Measurements from ENCODE around the gene ANKLE1. TPM values are rescaled to one million over a fixed set of nuclear protein-coding genes. Genes with fewer than 3 reads are reported as not detected.
A peak's percentile ranks its signal among the peaks of the same experiment; 100 is the strongest.

The ANKLE1 gene
- polyA plus RNA-seq, 3 donors: 0.91 to 2.3 (median 1.9) TPM

DNA sequence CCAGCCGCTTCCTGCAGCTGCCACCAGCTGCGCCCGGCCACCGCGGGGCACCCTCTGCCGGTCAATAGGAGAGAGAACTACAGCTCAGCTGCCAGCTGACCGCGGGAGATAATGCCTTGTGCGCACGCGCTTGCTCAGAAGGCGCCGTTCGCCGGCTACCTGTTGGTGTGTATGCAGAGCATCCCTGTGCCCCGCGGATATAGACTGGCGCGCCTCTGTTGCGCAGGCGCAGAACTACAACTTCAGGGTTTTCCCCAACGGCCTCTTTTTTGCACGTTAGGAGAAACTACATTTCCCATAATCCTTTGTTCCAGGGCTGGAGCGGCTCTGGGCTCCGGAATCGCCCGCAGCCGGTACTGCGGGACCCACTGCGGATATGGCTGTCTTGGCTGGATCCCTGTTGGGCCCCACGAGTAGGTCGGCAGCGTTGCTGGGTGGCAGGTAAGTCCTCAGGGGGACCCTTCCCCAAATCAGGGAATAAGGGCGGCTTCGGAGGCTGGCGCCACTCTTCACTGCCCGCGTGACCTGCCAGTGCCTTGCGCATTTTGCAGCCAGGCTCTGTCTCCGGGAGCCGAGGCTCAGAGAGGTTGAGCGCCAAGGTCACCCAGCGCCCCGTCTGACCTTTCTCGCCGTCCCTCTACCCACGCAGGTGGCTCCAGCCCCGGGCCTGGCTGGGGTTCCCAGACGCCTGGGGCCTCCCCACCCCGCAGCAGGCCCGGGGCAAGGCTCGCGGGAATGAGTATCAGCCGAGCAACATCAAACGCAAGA is 24.0 kb downstream of the ANKLE1 start, which contains the start of gene MRPL34:
MRPL34 (plus strand) TSS at position 356 of the 768 bp plus-strand sequence; CDS start at position 377, 21 bp downstream.
- DNase-seq: peak; percentile 98

DNA sequence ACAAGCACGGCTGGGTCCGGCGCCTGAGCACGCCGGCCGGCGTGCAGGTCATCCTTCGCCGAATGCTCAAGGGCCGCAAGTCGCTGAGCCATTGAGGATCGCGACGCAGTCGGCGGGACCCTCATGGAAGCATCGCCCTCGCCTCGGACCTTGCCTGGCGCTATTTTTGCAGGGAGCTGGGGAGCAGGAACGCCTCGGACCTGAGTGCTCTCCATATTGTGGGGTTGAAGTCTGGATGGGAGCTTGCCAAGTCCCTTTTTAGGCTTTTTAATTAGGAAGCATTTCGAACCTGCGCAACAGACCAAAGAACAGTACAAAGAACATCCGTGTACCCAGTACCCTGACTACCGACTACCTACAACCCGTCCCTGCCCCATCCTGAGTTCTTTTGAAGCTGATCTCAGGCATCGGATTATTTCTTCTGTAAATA is 24.6 kb downstream of the ANKLE1 start:
- DNase-seq: no peak

DNA sequence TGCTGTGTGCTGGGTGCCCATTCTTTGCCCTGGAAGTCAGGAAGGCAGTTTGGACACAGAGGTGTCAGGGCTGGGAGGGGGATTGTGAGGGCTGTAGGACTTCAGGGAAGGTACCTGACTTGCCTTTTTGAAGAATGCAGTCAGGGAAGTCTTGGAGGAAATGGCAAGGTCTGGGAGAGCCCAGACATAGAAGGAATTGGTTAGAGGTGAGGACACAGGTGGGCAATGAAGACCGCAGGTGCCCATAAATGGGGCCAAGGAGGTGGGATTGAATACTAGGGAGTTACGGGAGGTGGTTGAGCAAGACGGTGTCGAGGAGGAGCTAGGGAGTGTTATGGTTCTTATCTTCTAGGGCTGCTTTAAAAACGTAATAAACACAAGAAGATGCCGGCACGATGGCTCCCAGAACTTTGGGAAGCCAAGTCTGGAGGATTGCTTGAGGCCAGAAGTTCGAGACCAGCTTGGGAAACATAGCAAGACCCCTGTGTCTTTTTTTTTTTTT is 26.2 kb downstream of the ANKLE1 start:
- DNase-seq: no peak

DNA sequence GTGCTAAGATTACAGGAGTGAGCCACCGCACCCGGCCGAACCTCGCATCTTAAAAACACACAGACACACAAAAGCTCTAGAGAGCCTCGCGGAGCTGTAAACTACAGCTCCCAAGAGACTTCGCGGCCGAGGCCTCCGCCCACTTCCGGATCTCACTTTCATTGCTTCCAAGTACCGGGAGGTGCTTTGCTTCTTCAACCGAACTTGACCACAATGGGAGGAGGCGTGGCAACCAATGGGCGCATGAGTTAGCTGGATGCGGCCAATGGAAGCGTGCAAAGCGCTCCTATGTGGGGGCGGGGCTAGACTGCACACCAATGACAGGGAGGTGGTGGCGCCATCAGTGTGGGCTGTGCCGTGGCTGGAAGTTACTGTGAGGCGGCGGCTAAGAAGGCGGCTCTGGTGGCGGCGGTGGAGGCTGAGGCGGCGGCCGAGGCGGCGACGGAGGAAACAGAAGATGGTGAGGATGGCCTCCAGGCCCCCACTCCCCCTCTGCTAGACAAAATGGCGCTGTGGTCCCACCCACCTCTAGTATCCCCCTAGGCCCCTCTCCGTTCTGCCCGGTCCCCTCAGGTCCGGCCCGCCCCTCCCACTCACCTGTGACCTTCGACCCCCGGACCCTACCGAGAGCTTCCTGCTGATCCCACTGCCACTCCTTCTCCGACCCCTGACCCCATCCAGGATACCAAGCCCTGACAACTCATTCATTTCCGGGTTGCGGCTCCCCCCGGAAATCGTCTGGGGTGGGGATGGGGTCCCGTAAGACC is 27.7 kb downstream of the ANKLE1 start, which contains the start of gene DDA1:
DDA1 (plus strand) TSS at position 366 of the 767 bp plus-strand sequence; CDS start at position 458, 92 bp downstream.
- peak; percentile 100 for DNase-seq

DNA sequence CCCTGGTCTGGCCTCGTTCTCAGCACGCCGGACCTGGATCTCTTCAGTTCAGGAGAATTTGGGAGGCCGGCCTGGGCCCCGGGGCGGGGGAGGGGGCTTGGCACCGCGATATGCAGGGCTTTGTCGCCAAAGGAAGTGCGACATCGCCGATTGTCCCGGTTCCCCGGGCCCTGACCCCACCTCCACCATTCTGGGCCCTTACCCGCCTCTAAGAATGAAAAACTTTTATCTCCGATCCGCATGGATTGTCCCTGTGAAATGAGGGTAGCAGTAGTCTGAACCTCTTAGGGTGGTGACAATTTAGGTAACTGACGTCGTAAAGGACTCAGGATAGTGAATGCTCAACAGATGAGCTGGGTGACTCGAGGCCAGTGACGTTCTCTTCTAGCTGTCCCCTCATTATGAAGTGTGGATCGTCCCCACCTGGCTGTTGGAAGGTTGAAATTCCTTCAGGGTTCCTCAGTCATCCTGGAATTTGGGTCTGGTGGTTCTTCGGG is 28.3 kb downstream of the ANKLE1 start:
- DNase-seq: no peak

DNA sequence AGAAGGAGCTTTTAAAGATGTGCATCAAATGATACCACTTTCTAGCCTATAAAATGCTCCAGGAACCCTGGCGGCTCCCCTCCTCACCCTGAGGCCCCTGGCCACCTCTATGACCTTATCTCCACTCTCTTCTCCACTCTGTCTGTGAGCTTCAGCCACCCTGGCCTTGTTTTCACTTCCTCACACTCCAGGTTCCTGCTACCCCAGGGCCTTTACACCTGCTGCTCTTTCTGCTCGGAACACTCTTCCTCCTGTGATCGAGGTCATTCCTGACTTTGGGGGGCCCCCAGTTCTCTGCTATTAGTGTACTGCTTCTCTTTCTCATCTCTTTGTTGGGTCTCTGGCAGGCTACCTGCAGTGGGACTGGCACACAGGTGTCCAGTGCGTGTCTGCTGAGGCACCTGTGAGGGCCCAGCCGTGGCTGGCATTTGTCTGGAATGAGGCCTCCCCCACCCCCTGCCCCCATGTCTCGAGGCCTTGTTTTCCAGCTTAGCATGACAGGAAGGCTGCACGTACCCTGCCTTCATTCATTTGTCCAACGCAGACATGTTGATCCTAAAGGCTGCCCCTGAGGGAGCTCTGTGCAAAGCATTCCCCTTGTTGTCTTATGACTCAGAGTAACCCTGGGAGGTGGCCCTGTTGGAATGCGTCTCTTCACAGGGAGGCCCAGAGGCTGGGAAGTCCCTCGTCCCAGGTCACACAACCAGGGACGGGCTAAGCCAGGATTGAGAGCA is 29.9 kb downstream of the ANKLE1 start:
- no peak for DNase-seq

DNA sequence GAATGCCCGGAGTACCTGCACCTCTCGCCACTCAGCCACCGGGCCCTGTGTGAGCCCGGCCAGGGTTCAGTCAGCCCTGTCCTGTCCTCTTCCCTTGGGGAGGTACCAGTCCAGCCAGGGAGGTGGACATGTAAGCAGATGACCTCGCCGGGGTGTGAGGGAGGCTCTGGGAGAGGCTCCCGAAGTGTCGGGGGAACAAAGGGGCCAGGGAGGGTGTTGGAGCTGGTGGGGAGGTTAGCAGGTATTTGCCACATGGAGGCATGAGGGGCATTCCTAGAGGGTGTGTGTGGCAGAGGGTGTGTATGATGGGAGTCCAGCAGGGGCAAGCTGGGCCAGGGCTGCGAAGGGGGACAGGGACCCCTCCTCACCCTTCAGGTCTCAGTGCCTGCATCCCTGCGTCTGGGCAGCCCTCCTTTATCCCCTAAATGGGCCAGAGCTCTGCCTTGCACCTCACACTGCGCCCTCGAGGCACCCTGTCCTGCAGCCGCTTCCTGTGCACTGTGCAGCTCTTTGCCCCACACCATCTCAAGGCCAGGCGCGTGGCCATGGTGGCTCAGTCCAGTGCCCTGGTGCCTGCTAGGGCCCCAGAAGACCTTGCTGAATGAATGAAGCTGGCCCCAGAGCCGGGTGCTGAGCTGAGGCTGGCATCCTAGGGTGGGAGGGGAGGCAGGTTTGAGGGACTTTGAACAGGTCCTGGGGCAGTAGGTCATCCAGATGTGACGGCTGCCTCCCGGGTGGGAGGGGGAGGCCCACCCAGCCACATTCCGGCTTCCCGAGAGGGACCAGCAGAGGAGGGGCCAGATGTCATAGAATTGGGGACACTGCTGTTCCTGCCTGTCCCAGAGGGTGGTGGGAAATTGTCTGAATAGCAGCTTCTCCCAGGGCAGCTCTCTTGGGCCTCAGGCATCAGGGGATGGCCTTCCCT is 30.8 kb downstream of the ANKLE1 start:
- no peak for DNase-seq

DNA sequence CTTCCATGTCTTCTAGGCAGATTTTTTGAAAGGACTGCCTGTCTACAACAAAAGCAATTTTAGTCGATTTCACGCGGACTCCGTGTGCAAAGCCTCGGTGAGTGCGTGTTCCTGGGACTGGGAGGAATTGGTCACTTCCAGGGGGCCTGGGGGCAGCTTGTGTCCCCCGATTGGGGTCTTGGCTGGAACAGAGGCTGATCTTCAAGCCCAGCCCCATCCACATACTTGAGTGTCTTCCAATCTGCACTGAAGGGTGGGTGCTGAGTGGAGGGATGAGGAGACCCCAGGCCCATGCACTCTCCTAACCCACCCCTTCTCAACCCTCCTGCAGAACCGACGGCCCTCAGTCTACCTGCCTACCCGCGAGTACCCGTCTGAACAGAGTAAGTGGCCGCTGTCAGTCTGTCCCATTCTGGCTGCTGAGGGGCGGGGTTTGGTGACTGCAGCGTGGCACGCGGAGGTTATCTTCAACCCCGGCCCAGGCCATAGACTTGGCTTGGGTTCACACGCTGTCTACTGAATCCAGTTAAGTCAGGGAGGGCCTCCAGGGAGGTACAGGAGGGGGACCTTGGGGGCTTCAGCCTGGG is 32.4 kb downstream of the ANKLE1 start:
- no peak for DNase-seq

DNA sequence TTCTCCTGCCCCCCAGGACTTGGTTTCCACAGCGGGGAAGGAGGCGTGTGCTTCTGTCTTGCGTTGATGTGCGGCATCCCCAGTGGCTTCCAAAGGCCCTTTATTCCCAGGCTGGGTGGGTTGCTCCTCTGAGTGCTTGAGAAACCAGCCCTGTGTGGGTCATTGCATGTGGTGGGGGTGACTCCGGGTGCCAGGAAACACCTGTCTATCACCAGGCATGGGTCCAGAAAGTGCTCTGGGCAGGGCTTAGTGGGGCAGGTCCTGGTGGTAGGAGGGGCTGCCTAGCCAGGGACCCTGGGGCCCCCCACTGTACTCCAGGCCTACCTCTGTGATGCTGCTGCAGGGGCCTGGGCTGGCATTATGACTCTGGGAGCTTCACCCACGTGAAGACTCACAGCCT is 37.3 kb downstream of the ANKLE1 start:
- DNase-seq: no peak

DNA sequence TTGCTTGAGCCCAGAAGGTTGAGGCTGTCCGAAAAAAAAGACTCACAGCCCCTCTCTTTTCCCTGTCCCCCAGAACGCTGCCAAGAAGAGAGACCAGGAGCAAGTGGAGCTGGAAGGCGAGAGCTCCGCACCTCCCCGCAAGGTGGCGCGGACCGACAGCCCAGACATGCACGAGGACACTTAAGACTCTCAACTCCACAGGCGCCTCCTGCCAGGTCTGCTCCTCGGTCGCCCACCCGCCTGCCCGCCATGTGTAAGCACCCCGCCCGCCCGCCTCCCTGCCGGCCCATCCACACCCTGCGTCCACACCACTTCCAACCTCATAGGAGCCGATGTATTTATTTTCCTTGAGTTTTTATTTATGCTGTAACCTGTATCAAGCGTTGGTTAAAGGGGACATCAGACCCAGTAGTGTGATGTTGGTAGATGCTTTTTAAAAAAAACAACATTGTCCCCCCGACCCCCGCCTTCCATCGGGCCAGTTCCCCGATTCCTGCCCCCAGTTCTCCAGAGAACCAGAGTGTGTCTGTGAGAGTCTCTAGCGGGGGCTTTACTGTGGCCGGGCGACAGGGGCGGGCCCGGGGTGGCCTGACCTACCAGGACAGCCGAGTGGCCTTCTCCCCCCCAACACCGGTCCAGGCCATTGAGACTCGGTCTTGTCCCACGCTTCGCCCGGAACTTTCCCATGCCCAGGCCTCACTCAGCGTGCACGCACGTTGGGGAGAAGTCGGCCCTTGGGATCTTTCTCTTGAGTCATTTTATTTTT is 38.0 kb downstream of the ANKLE1 start:
- DNase-seq: no peak

DNA sequence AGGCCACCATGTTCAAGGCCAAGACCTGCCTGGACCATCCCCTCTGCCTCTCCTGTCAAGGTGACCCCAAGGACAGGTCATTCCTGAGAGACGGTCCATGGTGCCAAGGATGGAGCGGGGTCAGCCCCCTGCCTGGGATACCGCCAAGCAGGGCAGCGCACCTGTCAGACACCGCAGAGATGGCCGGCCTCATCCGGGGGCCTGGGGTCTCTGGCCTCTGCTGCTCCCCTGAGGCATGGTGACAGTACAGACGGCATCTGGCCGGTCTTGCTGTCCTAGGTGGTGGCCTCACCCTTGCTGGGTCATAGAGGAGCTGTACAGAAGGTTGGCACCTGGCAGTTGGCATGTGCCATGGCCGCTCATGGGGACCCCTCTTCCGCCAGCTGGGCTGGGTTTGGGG is 38.7 kb downstream of the ANKLE1 start:
- DNase-seq: no peak

DNA sequence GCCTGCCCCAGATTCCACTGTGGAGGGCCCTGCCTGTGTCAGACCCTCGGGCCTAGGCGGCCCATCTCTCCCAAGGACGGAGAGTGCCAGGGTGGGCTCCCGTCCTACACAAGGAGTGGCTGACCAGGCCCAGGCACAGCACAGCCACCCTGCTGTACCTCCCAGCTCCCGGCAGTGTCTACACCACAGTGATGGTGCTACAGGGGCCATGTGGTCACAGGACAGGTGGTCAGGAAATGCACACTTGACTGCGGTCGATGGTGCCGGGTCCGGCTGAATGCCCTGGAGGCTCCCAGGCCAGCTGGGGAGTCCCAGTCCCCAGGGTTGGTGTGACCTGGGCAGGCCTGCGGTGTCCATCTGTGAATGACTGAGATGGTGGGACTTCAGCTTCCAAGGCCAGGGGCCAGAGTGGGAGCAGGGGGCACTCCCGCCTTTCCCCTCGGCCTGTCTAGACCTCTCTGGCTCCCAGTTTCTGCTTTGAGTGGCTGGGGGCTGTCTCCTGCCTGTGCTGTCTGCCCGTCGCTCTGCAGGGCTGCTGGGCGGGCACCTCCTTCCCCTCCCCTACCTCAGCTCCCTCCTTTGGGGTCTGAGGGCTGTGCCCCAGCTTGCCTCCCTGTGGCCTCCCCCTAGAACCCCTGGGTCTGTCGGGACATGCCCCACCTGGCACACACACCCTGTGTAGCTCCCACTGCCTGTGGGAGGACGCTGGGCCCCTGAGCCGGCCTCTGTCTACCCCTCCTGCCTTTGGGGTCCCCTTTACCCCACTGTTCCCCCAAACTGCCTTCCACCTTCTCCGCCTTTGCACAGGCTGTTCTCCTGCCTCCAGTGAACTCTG is 40.2 kb downstream of the ANKLE1 start:
- no peak for DNase-seq

DNA sequence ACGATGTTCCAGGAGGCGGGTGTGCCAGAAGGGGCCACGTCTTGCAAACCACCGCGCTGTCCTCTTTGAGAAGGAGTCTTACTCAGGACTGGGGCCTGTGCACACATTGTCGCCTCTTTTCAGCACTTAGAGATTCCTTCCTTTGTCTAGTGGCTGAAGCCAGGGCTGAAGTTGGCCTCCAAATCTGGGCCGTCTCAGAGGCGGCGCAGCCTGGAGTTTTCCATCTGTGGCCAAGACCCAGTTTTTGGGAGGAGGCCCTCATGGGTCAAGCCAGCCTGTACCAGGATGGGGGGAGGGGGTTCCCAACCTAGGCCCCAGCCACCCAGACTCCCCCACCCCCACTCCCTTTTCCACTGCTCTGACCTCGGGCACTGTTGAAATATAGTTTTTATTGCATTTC is 41.2 kb downstream of the ANKLE1 start:
- no peak for DNase-seq

DNA sequence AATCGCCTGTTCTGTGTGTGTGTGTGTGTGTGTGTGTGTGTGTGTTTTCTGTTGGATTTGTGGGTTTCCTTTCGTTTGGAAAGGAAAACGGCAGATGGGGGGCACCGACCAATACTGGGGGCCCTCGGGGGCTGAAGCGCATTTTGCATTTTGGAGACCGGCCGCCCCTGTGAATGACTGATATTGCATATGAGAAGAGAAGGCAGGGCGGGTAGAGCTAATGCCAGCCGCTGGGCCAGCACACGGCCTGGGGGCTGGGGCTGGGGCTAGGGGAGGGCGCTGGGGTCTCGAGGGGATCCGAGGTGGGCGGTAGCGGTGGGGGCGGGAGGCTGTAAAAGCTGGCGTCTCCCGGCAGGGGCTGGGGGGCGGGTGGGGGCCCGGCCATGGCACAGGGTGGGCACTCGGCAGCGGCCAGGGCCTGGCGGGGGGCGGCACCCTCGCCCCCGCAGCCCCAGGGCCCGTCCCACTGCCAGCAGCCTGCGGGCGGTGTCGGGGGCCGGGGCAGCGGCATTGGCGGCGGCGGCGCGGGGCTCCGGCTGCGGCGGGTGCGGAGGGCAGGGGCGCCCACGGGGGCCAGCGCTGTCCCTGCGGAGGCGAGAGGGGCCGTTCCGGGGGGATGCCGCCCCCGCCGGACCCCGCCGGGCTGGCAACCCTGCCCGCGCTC is 41.7 kb downstream of the ANKLE1 start:
- DNase-seq: no peak

DNA sequence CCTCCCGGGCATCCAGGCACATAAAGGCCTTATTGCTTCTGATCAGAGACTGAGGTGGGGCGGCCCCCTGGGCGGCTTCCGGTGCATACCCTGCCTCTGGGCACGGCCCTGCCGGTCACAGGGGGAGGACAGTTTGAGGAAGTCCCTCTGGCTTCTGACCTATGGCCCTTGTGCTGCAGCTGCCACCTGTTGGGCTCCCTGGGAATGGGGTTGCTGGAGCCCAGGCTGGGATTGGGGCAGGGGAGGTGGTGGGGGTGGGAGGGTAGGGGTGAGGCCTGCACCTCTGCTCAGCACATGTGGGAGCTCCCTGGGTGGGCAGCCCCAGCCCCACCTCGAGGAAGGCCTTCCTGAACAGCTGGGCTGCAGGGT is 42.2 kb downstream of the ANKLE1 start:
- DNase-seq: no peak

DNA sequence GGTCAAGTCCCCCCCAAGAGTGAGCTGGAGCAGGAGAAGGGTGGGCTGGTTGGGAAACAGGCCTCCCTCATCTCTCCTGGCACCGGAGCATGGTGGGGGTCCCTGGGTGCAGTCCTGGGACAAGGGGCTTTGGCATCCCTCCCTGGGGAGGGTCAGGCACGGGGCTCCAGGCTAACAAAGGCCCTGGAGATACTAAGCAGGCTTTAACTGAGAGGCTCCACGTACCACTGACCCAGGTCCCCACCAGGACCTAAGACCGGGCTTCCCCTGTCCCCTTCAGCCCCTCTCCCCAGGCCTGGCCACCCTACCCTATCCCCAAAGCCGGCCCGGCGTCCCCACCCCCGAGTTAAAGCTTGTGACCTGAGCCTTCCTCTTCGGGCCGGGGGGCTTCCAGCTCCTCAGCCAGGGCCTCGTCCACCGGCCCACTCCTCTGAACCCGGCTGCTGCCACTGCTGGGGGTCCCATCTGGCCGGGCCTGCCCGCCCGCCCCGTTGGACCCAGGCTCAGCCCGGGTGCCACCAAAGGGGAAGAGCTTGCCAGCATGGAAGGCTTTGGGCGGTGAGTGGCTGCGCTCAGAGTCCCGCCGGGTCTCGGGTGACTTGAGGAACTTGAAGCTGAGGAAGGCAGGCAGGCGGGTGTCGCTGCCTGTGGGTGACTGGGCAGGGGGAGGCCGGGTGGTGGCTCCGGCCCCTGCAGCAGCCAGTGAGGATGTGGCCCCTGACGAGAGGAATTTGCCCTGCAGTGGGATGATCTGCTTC is 42.8 kb downstream of the ANKLE1 start:
- no peak for DNase-seq

DNA sequence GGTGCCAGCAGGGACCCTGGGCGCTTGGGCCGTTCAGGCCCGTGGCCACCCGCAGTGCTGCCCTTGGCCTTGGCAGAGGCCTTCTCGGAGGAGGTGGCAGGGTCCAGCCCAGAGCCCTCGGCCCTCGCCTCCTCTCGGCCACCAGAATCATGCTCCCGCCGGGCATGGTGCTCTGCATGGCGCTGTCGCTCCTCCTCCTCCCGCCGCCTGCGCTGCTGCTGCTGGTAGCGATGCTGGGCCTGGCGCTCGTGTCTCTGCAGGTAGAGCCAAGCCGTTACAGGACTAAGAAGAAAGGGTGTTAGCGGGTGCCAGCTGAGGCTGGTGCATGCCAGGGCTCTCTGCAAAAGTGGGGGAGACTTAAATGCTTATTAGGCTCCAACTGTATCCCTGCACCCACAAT is 43.4 kb downstream of the ANKLE1 start:
- no peak for DNase-seq
